ENCODE results near the gene SERPINE2.
"Not testable (repeated sequence)": the region's sequence is repeated elsewhere in the genome, so short reads cannot be mapped to it uniquely, and the experiment has no call there.

Gene SERPINE2

GRCh38 chr2:224014336-224014735 is 24.8 kb downstream of the SERPINE2 start:
- no peak for DNase-seq (ENCODE audit: low read depth)

GRCh38 chr2:224011837-224012236 is 27.2 kb downstream of the SERPINE2 start:
- DNase-seq (ENCODE audit: low read depth) = no peak

GRCh38 chr2:224009605-224010315 is 29.3 kb downstream of the SERPINE2 start:
- peak; percentile 39 for DNase-seq (ENCODE audit: low read depth)

- no peak for DNase-seq (ENCODE audit: low read depth)
Observed at GRCh38 chr2:224008702-224009261, 30.3 kb downstream of the SERPINE2 start.

- DNase-seq (ENCODE audit: low read depth) = no peak
Observed at GRCh38 chr2:224004105-224004695, 34.9 kb downstream of the SERPINE2 start.

- DNase-seq (ENCODE audit: low read depth) = not testable (repeated sequence)
Observed at GRCh38 chr2:224000662-224001061, 38.4 kb downstream of the SERPINE2 start.

GRCh38 chr2:223999862-224000261 is 39.2 kb downstream of the SERPINE2 start:
- DNase-seq (ENCODE audit: low read depth) = no peak

GRCh38 chr2:223998948-223999347 is 40.1 kb downstream of the SERPINE2 start:
- no peak for DNase-seq (ENCODE audit: low read depth)

GRCh38 chr2:223997938-223998337 is 41.1 kb downstream of the SERPINE2 start:
- peak; percentile 65 for DNase-seq (ENCODE audit: low read depth)

- DNase-seq (ENCODE audit: low read depth) = no peak
Observed at GRCh38 chr2:223996391-223996790, 42.7 kb downstream of the SERPINE2 start.

- DNase-seq (ENCODE audit: low read depth) = peak; percentile 72
Observed at GRCh38 chr2:223995569-223995968, 43.5 kb downstream of the SERPINE2 start.

- no peak for DNase-seq (ENCODE audit: low read depth)
Observed at GRCh38 chr2:223994562-223995162, 44.4 kb downstream of the SERPINE2 start.

- DNase-seq (ENCODE audit: low read depth) = peak; percentile 77
Observed at GRCh38 chr2:223993634-223994232, 45.4 kb downstream of the SERPINE2 start.

GRCh38 chr2:223991611-223992010 is 47.5 kb downstream of the SERPINE2 start:
- DNase-seq (ENCODE audit: low read depth) = no peak

GRCh38 chr2:223989856-223990232 is 49.2 kb downstream of the SERPINE2 start:
- no peak for DNase-seq (ENCODE audit: low read depth)

- no peak for DNase-seq (ENCODE audit: low read depth)
Observed at GRCh38 chr2:223989206-223989855, 49.8 kb downstream of the SERPINE2 start.

- no peak for DNase-seq (ENCODE audit: low read depth)
Observed at GRCh38 chr2:223981241-223981640, 57.8 kb downstream of the SERPINE2 start.

GRCh38 chr2:223980803-223981202 is 58.3 kb downstream of the SERPINE2 start:
- DNase-seq (ENCODE audit: low read depth) = no peak

- DNase-seq (ENCODE audit: low read depth) = no peak
Observed at GRCh38 chr2:223980397-223980735, 58.7 kb downstream of the SERPINE2 start.

GRCh38 chr2:223979730-223980396 is 59.2 kb downstream of the SERPINE2 start:
- DNase-seq (ENCODE audit: low read depth) = no peak

- DNase-seq (ENCODE audit: low read depth) = no peak
Observed at GRCh38 chr2:223978451-223978850, 60.6 kb downstream of the SERPINE2 start.
